ENCODE measurements around the gene SYT14.
"Not testable (repeated sequence)": the region's sequence is repeated elsewhere in the genome, so short reads cannot be mapped to it uniquely, and the experiment has no call there.

SYT14 gene

DNA sequence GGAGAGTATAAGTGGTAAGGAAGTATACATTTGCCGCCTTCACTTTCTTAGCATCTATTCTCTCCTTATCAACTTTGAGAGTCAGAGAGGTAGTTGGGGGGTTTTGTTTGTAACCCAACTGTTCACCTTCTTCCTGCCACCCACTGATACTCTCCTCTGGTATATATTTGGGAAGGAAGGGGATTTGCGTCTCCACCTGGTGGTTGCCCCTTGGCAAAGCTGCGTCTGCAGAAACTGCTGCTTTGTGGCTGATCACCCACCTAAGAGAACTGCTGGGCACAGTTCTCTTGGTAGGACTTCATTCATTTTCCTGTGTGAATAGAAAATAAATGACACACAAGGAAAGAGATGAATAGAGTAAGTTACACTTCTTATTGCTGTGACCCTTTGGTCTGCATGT, 87.0 kb downstream of the SYT14 start:
- TF ChIP-seq LEF1 (IDR thresholded peaks at IDR 0.05; ENCODE audit: borderline replicate concordance) (no peak), TARDBP (IDR thresholded peaks at IDR 0.05) (no peak), ELF4 (IDR thresholded peaks at IDR 0.05) (no peak), FOXA1 (IDR thresholded peaks at IDR 0.05) (no peak), SUZ12 (IDR thresholded peaks at IDR 0.05) (no peak), ARNT (IDR thresholded peaks at IDR 0.05) (no peak), BHLHE40 (IDR thresholded peaks at IDR 0.05; ENCODE audit: borderline replicate concordance) (no peak), HDGF (IDR thresholded peaks at IDR 0.05; ENCODE audit: borderline replicate concordance) (no peak), SP1 (IDR thresholded peaks at IDR 0.05) (no peak), FOXK2 (IDR thresholded peaks at IDR 0.05) (no peak), NFRKB (IDR thresholded peaks at IDR 0.05) (no peak), FOXM1 (IDR thresholded peaks at IDR 0.05; ENCODE audit: borderline replicate concordance) (no peak), L3MBTL2 (conservative IDR thresholded peaks at IDR 0.05) (no peak), CTBP1 (IDR thresholded peaks at IDR 0.05; ENCODE audit: borderline replicate concordance) (no peak), ZNF384 (IDR thresholded peaks at IDR 0.05) (no peak)
- TF ChIP-seq, protein P1, sequence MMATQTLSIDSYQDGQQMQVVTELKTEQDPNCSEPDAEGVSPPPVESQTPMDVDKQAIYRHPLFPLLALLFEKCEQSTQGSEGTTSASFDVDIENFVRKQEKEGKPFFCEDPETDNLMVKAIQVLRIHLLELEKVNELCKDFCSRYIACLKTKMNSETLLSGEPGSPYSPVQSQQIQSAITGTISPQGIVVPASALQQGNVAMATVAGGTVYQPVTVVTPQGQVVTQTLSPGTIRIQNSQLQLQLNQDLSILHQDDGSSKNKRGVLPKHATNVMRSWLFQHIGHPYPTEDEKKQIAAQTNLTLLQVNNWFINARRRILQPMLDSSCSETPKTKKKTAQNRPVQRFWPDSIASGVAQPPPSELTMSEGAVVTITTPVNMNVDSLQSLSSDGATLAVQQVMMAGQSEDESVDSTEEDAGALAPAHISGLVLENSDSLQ (IDR thresholded peaks at IDR 0.05) = no peak
- ChIA-PET CTCF (no interaction called here), POLR2A (no interaction called here)
- DNase-seq (ENCODE audit: extremely low spot score) = peak; percentile 16

DNA sequence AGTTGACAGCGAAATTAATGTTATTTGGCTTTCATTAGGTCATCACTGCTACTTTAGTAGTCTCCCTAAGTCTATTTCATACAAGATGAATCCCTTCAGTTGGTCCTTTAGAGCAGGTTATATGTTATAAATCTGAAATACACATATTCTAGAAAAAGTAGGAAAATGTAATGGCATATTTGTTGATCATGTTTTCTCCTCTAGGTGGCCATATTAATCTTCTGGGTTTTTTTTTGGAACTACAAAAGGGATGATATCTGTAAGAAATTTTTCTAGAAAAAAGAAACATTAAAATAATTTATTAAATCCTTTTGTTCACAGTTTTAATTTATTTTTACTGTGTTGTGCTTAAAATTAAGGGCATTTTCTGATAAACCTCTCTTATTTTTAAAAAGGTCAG, 87.9 kb downstream of the SYT14 start:
- DNase-seq (ENCODE audit: extremely low spot score) = no peak
- TF ChIP-seq BHLHE40 (IDR thresholded peaks at IDR 0.05; ENCODE audit: borderline replicate concordance) (no peak), ZNF384 (IDR thresholded peaks at IDR 0.05) (no peak), SP1 (IDR thresholded peaks at IDR 0.05) (no peak), FOXM1 (IDR thresholded peaks at IDR 0.05; ENCODE audit: borderline replicate concordance) (no peak), FOXK2 (IDR thresholded peaks at IDR 0.05) (no peak), SUZ12 (IDR thresholded peaks at IDR 0.05) (no peak), ARNT (IDR thresholded peaks at IDR 0.05) (no peak), L3MBTL2 (conservative IDR thresholded peaks at IDR 0.05) (no peak), HDGF (IDR thresholded peaks at IDR 0.05; ENCODE audit: borderline replicate concordance) (no peak), ELF4 (IDR thresholded peaks at IDR 0.05) (no peak), FOXA1 (IDR thresholded peaks at IDR 0.05) (no peak)
- POLR2A ChIA-PET = no interaction called here
- CTCF ChIA-PET = no interaction called here

DNA sequence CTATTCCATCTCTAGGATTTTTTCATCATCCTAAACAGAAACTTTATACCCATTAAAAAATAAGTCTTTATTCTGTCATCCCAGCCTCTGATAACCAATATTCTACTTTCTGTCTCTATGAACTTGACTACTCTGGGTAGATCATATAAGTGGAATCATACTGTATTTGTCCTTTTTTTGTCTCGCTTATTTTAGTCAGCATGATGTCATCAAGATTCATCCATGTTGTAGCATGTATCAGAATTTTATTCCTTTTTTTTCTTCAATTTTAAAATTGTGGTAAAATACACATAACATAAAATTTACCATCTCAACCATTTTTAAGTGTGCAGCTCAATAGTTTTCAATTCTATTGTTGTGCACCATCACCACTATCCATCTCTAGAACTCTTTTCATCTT, 90.0 kb downstream of the SYT14 start:
- no peak for DNase-seq (ENCODE audit: extremely low spot score)

DNA sequence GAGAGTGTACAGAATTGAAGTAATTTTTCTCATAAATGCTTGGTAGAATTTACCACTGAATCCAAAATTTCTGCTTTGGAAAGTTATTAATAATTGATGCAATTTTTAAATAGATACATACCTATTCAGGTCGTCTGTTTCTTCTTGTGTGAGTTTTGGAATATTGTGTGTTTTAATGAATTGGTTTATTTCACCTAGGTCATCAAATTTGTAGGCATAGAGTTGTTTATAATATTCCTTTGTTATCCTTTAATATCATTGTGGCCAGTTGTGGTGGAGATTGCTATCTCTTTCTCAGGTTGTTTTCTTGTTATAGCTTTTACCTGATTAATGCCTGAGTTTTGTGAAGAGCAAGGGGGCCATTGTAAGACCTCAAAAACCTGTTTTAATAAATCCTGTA, 93.5 kb downstream of the SYT14 start:
- POLR2A ChIA-PET = no interaction called here
- TF ChIP-seq LEF1 (IDR thresholded peaks at IDR 0.05; ENCODE audit: borderline replicate concordance) = no peak
- TF ChIP-seq FOXK2 (IDR thresholded peaks at IDR 0.05) = no peak
- no peak for TF ChIP-seq FOXM1 (IDR thresholded peaks at IDR 0.05; ENCODE audit: borderline replicate concordance)
- TF ChIP-seq SP1 (IDR thresholded peaks at IDR 0.05) = no peak
- no peak for TF ChIP-seq CTBP1 (IDR thresholded peaks at IDR 0.05; ENCODE audit: borderline replicate concordance)
- TF ChIP-seq ZNF384 (IDR thresholded peaks at IDR 0.05) = no peak
- no peak for TF ChIP-seq ARNT (IDR thresholded peaks at IDR 0.05)
- no peak for TF ChIP-seq BHLHE40 (IDR thresholded peaks at IDR 0.05; ENCODE audit: borderline replicate concordance)
- no peak for TF ChIP-seq TARDBP (IDR thresholded peaks at IDR 0.05)

More for the DNA sequence above, 90.0 kb downstream of the SYT14 start:
- CTCF ChIA-PET = no interaction called here
- TF ChIP-seq HDGF (IDR thresholded peaks at IDR 0.05; ENCODE audit: borderline replicate concordance) = no peak
- no peak for TF ChIP-seq CTBP1 (IDR thresholded peaks at IDR 0.05; ENCODE audit: borderline replicate concordance)
- TF ChIP-seq BHLHE40 (IDR thresholded peaks at IDR 0.05; ENCODE audit: borderline replicate concordance) = no peak
- TF ChIP-seq SP1 (IDR thresholded peaks at IDR 0.05) = no peak
- TF ChIP-seq FOXK2 (IDR thresholded peaks at IDR 0.05) = no peak
- TF ChIP-seq ZNF384 (IDR thresholded peaks at IDR 0.05) = no peak
- no peak for TF ChIP-seq NFRKB (IDR thresholded peaks at IDR 0.05)
- TF ChIP-seq FOXM1 (IDR thresholded peaks at IDR 0.05; ENCODE audit: borderline replicate concordance) = no peak
- TF ChIP-seq ARNT (IDR thresholded peaks at IDR 0.05) = no peak
- TF ChIP-seq, protein P1 (IDR thresholded peaks at IDR 0.05) = no peak
- no peak for TF ChIP-seq ELF4 (IDR thresholded peaks at IDR 0.05)
- POLR2A ChIA-PET = no interaction called here

DNA sequence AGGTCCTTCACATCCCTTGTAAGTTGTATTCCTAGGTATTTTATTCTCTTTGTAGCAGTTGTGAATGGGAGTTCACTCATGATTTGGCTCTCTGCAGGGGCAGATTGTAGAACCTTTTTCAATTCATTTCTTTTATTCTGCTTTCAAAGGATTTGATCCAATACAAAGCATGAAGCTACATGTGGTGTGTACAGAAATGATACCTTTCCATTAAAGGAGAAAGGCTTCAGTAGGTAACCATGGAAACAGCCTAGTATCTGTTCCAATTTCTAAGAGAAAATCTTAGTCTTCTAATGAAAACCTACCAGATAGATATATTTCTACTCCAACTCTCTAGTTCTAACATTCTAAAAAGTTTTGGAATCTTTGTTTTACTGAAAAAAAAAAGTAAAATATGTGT, 105.0 kb downstream of the SYT14 start:
- TF ChIP-seq ELF4 (IDR thresholded peaks at IDR 0.05) (no peak), HDGF (IDR thresholded peaks at IDR 0.05; ENCODE audit: borderline replicate concordance) (no peak), L3MBTL2 (conservative IDR thresholded peaks at IDR 0.05) (no peak), FOXK2 (IDR thresholded peaks at IDR 0.05) (no peak), SUZ12 (IDR thresholded peaks at IDR 0.05) (no peak), ZNF384 (IDR thresholded peaks at IDR 0.05) (no peak), NFRKB (IDR thresholded peaks at IDR 0.05) (no peak), BHLHE40 (IDR thresholded peaks at IDR 0.05; ENCODE audit: borderline replicate concordance) (no peak), TARDBP (IDR thresholded peaks at IDR 0.05) (no peak), FOXA1 (IDR thresholded peaks at IDR 0.05) (no peak), FOXM1 (IDR thresholded peaks at IDR 0.05; ENCODE audit: borderline replicate concordance) (no peak), ARNT (IDR thresholded peaks at IDR 0.05) (no peak), CTBP1 (IDR thresholded peaks at IDR 0.05; ENCODE audit: borderline replicate concordance) (no peak), SP1 (IDR thresholded peaks at IDR 0.05) (no peak), LEF1 (IDR thresholded peaks at IDR 0.05; ENCODE audit: borderline replicate concordance) (no peak)
- TF ChIP-seq, protein P1 (IDR thresholded peaks at IDR 0.05) = no peak
- POLR2A ChIA-PET = no interaction called here
- no peak for DNase-seq (ENCODE audit: extremely low spot score)
- CTCF ChIA-PET = no interaction called here

More for the DNA sequence above, 93.5 kb downstream of the SYT14 start:
- DNase-seq (ENCODE audit: extremely low spot score) = no peak
- CTCF ChIA-PET = no interaction called here

DNA sequence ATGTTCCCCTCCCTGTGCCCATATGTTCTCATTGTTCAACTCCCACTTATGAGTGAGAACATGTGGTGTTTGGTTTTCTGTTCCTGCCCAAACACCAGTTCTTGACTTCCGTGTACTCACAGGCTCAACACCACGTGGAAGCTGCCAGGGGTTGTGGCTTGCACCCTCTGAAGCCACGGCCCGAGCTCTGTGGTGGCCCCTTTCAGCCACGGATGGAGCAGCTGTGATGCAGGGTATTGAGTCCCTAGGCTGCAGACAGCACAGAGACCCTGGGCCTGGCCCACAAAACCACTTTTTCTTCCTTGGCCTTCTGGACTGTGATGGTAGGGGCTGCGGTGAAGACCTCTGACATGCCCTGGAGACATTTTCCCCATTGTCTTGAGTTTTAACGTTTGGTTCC, 111.6 kb downstream of the SYT14 start:
- ChIA-PET CTCF (no interaction called here), POLR2A (no interaction called here)
- TF ChIP-seq L3MBTL2 (conservative IDR thresholded peaks at IDR 0.05) (no peak), ZNF384 (IDR thresholded peaks at IDR 0.05) (no peak), SUZ12 (IDR thresholded peaks at IDR 0.05) (no peak), ELF4 (IDR thresholded peaks at IDR 0.05) (no peak), HDGF (IDR thresholded peaks at IDR 0.05; ENCODE audit: borderline replicate concordance) (no peak), SP1 (IDR thresholded peaks at IDR 0.05) (no peak), LEF1 (IDR thresholded peaks at IDR 0.05; ENCODE audit: borderline replicate concordance) (no peak), FOXA1 (IDR thresholded peaks at IDR 0.05) (no peak), FOXM1 (IDR thresholded peaks at IDR 0.05; ENCODE audit: borderline replicate concordance) (no peak), CTBP1 (IDR thresholded peaks at IDR 0.05; ENCODE audit: borderline replicate concordance) (no peak)
- TF ChIP-seq, protein P1 (IDR thresholded peaks at IDR 0.05) = no peak
- no peak for DNase-seq (ENCODE audit: extremely low spot score)

DNA sequence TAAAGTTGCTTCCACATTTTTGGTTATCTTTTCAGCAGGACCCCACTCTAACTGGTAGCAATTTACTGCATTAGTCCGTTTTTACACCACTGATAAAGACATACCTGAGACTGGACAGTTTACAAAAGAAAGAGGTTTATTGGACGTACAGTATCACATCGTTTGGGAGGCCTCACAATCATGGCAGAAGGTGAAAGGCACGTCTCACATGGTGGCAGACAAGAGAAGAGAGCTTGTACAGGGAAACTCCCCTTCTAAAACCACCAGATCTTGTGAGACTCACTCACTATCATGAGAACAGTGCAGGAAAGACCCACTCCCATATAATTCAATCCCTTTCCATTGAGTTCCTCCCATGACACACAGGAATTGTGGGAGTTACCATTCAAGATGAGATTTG, 112.5 kb downstream of the SYT14 start:
- CTCF ChIA-PET; POLR2A ChIA-PET; DNase-seq (ENCODE audit: extremely low spot score): not testable (repeated sequence)

All from HEK293T (cell line).